Ureter (tissue), 1 donor: ENCODE results near the gene BAG3. TPM values are rescaled to one million over a fixed set of nuclear protein-coding genes. Genes with fewer than 3 reads are reported as not detected.

Experiments used
- DNase-seq: peaks from one replicate; pipeline ENCODE4 v3.0.0-alpha.2; 2020; ENCODE audit warnings: low spot score
- total RNA-seq: library from RNA; stranded (reverse); gene quantifications from one replicate; pipeline ENCODE4 v1.2.4, GENCODE V29; 2023
- donor health status: DM: yes; HTN: yes; CAD: no.

Gene BAG3
- total RNA-seq, 1 donor from 2014 or later: 46.4 TPM

DNA sequence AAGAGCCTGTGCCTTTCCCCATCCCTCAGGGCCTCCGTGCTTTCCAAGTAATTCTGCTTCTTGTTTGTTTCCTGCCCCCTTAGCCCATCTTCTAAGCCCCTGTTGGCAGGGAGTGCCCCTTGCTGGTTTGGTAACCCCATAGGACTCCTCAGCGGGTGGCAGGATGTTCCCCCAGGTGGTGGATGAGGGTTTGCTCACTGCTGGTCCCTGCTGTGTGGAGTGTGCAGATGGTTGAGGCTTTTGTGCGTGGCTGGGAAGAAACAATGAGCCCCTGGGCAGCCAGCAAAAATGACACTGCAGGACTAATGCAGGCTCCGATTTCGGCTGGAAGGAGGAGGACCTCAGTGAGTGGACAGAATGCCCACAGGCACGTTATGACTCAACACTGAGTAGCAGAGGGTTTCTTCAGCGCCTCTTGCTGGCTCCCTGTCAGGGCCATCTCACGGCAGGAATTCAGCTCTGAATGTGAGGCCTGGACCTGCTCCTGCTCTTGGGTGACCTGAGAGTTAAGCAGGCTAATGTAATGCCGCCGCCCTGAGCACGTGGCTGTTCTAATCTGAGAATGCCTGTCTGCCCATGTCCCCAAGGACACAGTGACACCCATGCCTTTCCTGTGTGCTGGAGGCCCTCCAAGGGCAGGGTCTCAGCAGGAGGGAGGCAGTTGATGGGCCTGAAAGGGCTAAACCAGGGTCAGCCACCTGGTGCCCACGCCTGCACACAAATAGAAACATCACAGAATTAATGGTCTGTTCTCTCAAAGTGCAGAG, 16.6 kb downstream of the BAG3 start:
- DNase-seq: peak; percentile 73

DNA sequence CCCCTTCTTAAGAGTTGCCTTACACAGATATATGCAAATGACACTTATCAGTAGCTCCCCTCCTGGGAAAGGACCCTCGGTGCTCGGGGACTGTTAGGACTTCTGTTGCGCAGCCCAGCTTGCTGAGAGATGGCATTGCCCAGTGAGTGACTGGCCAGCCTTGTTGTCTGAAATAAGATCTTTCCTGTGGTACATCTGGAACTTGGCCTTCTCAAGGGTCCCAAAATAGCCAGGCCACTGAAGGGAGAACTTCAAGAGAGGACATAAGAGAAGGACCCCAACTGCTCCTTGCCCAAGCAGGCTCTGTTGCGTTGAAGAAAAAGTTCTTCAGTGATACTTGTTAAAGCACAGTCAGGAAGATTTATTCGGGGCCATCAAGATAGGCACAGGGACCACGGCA, 17.3 kb downstream of the BAG3 start:
- DNase-seq: no peak

- no peak for DNase-seq
Measured at GRCh38 chr10:119669331-119669730, 18.2 kb downstream of the BAG3 start.

DNA sequence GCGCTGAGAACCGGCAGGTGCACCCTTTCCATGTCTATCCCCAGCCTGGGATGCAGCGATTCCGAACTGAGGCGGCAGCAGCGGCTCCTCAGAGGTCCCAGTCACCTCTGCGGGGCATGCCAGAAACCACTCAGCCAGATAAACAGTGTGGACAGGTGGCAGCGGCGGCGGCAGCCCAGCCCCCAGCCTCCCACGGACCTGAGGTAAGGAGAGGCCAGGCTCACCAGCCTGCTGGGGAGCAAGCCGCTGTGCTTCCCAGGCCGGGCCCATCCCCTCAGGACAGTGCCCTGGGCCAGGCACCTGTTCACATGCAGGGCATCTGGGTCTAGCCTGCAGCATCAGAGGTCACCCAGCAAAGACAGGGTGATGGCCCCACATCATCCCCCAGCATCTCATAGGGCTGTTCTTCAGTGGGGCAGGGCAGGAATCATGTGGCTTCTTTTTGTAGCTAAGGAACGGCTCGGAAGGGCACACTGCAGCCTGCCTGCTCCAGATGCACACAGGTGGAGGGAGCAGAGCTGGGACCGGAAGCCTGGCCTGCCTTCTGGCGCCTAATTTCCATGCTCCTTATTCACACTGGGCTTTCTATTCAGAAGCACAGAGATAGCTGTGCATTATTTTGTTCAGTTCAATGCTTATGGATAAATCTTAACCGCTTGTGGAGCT, 18.9 kb downstream of the BAG3 start:
- DNase-seq: no peak

- no peak for DNase-seq
Measured at GRCh38 chr10:119670717-119671116, 19.5 kb downstream of the BAG3 start.

DNA sequence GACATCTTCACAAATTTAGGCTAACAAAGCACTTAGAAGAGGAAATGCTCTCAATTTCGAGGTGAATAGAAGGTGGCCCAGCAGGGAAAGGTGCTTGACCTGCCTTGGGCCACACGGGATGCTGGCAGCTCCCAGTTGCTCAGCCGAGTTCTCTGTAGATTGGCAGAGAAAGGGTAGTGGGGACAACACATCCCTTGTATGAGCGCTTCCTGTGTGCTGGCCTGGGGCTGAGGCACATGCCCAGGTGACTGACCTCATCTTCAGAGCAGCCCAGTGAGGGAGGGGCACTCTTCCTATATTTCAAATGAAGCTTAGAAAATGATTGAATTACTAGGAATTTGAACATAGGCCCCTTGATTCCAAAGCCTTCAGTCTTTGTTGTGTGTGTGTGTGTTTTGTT, 20.2 kb downstream of the BAG3 start:
- no peak for DNase-seq

DNA sequence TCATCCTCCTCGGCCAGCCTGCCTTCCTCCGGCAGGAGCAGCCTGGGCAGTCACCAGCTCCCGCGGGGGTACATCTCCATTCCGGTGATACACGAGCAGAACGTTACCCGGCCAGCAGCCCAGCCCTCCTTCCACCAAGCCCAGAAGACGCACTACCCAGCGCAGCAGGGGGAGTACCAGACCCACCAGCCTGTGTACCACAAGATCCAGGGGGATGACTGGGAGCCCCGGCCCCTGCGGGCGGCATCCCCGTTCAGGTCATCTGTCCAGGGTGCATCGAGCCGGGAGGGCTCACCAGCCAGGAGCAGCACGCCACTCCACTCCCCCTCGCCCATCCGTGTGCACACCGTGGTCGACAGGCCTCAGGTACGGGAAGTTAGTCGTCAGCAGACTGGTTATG, 21.1 kb downstream of the BAG3 start:
- DNase-seq: no peak

GRCh38 chr10:119673271-119673670, 22.1 kb downstream of the BAG3 start:
- no peak for DNase-seq

DNA sequence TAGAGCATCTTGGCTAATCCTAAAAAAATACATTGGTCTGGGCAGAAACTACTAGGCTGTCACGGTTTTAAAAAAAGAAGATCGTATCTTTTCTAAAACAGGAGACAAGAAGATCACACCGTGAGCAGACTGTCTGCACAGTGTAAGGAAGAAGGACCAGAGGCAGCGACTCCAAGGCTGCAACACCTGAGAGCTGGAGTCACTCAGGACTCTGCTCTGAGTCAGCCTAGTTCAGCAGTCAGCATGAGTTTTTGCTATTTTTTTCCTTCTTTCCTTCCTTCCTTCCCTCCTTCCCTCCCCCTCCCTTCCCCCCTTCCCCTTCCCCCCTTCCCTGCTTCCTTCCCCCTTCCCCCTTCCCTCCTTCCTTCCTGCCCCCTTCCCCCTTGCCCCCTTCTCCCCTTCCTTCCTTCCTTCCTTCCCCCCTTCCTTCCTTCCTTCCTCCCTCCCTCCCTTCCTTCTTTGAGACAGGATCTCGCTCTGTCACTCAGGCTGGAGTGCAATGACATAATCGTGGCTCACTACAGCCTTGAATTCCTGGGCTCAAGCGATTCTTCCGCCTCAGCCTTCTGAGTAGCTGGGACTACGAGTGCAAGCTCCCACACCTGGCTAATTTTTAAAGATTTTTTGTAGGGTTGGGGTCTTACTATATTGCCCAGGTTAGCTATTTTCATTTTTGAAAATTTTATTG, 24.4 kb downstream of the BAG3 start:
- no peak for DNase-seq

DNA sequence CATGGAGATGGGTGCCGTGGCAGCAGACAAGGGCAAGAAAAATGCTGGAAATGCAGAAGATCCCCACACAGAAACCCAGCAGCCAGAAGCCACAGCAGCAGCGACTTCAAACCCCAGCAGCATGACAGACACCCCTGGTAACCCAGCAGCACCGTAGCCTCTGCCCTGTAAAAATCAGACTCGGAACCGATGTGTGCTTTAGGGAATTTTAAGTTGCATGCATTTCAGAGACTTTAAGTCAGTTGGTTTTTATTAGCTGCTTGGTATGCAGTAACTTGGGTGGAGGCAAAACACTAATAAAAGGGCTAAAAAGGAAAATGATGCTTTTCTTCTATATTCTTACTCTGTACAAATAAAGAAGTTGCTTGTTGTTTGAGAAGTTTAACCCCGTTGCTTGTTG, 25.9 kb downstream of the BAG3 start:
- DNase-seq: no peak

DNA sequence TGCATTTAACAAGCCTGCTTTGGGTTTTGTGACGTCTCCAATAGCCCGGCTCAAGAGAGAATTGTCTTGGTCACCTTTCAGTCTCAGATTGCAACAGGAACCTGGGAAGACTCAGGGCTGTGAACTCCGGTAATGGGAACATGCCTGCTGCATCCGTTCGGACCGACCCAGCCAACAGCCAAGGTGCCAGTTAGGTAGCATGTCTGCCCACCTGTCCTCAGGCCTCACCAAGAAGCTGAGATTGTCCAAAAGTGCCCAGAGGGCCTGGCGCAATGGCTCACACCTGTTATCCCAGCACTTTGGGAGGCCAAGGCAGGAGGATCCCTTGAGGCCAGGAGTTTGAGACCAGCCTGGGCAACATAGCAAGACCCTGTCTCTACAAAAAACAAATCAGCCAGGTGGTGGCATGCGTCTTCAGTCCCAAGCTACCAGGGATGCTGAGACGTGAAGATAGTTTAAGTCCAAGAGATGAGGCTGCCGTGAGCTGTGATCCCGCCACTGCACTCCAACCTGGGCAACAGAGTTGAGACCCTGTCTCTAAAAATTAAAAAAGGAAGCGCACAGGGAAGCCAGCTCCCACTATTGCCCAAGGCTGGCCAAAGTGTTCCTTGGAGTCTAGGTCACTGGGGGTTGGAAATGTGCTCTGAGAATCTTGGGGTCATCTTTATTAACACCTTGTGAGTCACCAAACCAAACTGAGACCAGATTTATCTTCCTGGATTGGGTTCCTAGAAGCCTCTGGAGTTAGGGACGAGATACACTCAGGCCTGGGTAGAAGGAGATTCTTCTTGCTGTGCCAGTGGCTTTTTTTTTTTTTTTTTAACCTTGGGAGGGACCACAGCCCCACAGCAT, 26.9 kb downstream of the BAG3 start:
- DNase-seq: no peak

GRCh38 chr10:119679480-119679829, 28.3 kb downstream of the BAG3 start:
- DNase-seq: no peak

DNA sequence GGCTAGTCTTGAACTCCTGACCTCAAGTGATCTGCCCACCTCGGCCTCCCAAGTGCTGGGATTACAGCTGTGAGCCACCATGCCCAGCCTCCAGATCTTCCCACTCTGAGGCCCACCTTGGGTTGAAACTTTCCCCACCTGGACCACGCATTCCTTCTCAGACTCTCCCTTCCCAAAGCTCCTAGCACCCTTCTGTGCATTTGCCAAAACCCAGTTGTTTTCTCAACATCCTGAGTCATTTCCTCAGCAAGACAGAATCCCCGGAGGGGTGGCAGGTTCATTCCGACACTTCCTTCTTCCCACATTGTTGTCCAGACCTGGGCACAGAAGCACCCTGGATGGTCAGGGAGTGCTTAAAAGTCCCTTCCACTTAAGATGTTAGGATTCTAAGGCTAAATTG, 28.9 kb downstream of the BAG3 start:
- no peak for DNase-seq

GRCh38 chr10:119680650-119681081, 29.5 kb downstream of the BAG3 start:
- no peak for DNase-seq

GRCh38 chr10:119686465-119687191, 35.4 kb downstream of the BAG3 start:
- DNase-seq: peak; percentile 81

GRCh38 chr10:119687192-119688032, 36.2 kb downstream of the BAG3 start:
- no peak for DNase-seq

DNA sequence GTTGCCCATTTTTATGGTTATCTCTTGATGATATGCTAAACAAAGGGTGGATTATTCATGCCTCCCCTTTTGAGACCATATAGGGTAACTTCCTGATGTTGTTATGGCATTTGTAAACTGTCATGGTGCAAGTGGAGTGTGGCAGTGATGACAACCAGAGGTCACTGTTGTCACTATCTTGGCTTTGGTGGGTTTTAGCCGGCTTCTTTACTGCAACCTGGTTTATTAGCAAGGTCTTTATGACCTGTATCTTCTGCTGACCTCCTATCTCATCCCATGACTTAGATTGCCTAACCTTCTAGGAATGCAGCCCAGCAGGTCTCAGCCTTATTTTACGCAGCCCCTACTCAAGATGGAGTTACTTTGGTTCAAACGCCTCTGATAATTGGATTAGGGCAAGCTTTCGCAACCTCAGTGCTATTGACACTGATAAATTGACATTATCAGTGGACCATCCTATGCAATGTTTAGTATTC, 36.9 kb downstream of the BAG3 start:
- DNase-seq: no peak

DNA sequence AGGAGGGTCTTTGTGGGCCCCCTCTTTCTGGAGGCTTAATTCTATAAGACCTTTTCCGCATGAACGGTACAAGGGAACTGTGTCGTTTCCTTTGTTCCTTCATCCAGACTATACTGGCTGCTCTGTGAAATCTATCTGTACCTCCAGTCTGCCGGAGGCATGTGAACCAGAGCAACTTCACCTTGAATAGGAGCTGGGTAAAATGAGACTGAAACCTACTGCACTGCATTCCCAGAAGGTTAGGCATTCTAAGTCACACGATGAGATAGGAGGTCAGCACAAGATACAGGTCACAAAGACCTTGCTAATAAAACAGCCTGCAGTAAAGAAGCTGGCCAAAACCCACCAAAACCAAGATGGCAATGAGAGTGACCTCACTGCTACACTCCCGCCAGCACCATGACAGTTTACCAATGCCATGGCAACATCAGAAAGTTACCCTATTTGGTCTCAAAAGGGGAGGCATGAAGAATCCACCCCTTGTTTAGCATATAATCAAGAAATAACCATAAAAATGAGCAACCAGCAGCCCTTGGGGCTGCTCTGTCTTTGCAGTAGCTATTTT, 37.9 kb downstream of the BAG3 start:
- DNase-seq: no peak

GRCh38 chr10:119691726-119692125, 40.5 kb downstream of the BAG3 start:
- DNase-seq: no peak
